Activated CD8-positive, alpha-beta memory T cell treated with anti-CD3 and anti-CD28 coated beads for 4 hours (primary cell): ENCODE data around the gene AIFM3.

Source experiments
- DNase-seq, 2 donors: peaks; one replicate each; pipeline ENCODE4 v3.0.0-alpha.2; 2020; ENCODE audit warnings: low read depth in 2 of 2

The AIFM3 gene

GRCh38 chr22:21026783-21027692 is 60.0 kb downstream of the AIFM3 start:
- DNase-seq = no peak

GRCh38 chr22:21028277-21029251 is 61.5 kb downstream of the AIFM3 start:
- no peak for DNase-seq

DNA sequence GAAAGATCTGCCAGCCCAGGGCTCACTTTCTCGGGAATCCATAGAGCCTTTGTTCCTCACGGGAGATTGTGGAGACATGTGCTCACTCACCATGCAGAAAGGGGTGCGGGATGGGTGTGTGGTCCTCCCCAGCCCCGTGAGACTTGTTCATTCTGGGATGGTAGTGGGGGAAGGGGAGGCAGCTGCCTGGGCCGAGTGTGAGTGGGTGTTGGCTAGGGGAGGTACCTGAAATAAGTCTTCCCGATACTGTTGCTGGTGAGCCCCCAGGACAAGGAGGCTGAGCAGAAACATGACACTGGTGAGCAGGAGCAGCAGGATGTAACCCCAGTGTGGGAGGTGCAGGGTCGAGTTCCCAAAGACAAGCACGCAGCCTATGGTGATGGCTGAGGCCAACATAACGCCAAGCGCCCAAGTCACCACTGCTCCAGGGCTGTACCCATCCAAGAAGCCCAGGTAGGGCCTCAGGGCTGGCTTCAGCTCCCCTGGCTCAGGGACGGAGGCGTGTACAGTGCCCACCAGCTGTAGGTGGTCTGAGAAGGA is 62.5 kb downstream of the AIFM3 start:
- no peak for DNase-seq

GRCh38 chr22:21030032-21030431 is 63.0 kb downstream of the AIFM3 start:
- no peak for DNase-seq
